ENCODE measurements around the gene APOBEC3B. TPM values are rescaled to one million over a fixed set of nuclear protein-coding genes. Genes with fewer than 3 reads are reported as not detected.
A peak's percentile ranks its signal among the peaks of the same experiment; 100 is the strongest.
"Not testable (repeated sequence)": the region's sequence is repeated elsewhere in the genome, so short reads cannot be mapped to it uniquely, and the experiment has no call there.

Gene APOBEC3B
- polyA plus RNA-seq, 2 donors: 3.4 to 4.6 TPM

- H3K27ac ChIP-seq (ENCODE audit: low read depth in 2 of 2, low read length in 1 of 2): no peak overlapping the region
These were observed 40.6 kb upstream of the APOBEC3B start for GRCh38 chr22:38941488-38941987.

GRCh38 chr22:38942702-38943101 is 39.4 kb upstream of the APOBEC3B start:
- 79 to 82% methylated on average over 5 of the region's 5 CpGs for WGBS, 2 donors
- peaks cover 0 to 6% of the 10 kb centered on the region in 2 donors for H3K4me1 ChIP-seq (ENCODE audit: control insufficient read depth in 2 of 2, insufficient read depth in 2 of 2, low read length in 1 of 2)
- H3K27me3 ChIP-seq (ENCODE audit: control insufficient read depth in 1 of 2, insufficient read depth in 2 of 2, low read length in 2 of 2): no peaks in the 10 kb centered on the region
- no peak overlapping the region for H3K4me3 ChIP-seq (ENCODE audit: low read depth in 1 of 2, low read length in 2 of 2)
- no peaks in the 10 kb centered on the region for H3K36me3 ChIP-seq (ENCODE audit: control insufficient read depth in 2 of 2, insufficient read depth in 2 of 2, low read length in 1 of 2)
- no peak overlapping the region for H3K27ac ChIP-seq (ENCODE audit: low read depth in 2 of 2, low read length in 1 of 2)
- no peaks in the 10 kb centered on the region for H3K9me3 ChIP-seq (ENCODE audit: control insufficient read depth in 2 of 2, insufficient read depth in 1 of 2, low read depth in 1 of 2, low read length in 1 of 2)

More at GRCh38 chr22:38941488-38941987, 40.6 kb upstream of the APOBEC3B start:
- H3K27me3 ChIP-seq (ENCODE audit: control insufficient read depth in 1 of 2, insufficient read depth in 2 of 2, low read length in 2 of 2): no peaks in the 10 kb centered on the region
- 65% methylated on average over 13 of the region's 13 CpGs for WGBS, 2 donors
- peaks cover 0 to 2% of the 10 kb centered on the region in 2 donors for H3K4me1 ChIP-seq (ENCODE audit: control insufficient read depth in 2 of 2, insufficient read depth in 2 of 2, low read length in 1 of 2)
- H3K9me3 ChIP-seq (ENCODE audit: control insufficient read depth in 2 of 2, insufficient read depth in 1 of 2, low read depth in 1 of 2, low read length in 1 of 2): no peaks in the 10 kb centered on the region
- H3K4me3 ChIP-seq (ENCODE audit: low read depth in 1 of 2, low read length in 2 of 2): no peak overlapping the region
- no peaks in the 10 kb centered on the region for H3K36me3 ChIP-seq (ENCODE audit: control insufficient read depth in 2 of 2, insufficient read depth in 2 of 2, low read length in 1 of 2)

DNA sequence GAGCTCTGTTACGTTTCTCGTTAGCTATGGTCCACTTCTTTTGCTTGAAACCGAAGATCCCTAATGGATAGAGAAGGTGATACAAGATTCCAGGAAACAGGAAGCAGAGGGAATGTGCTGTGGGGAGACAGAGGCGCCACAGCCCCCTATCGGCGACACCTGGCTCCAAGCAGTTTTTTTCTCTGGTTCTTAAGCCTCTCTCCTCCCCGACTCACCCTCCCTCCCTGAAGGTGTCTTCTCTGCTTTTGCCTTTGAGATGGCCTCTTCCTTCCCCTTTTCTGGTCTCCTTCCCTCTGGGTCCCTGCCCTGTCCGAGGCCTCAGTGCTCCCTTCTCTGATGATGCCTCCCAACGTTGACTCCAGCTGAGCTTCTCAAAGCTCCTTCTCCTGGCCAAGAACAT is 38.9 kb upstream of the APOBEC3B start:
- H3K27me3 ChIP-seq (ENCODE audit: control insufficient read depth in 1 of 2, insufficient read depth in 2 of 2, low read length in 2 of 2): no peaks in the 10 kb centered on the region
- H3K36me3 ChIP-seq (ENCODE audit: control insufficient read depth in 2 of 2, insufficient read depth in 2 of 2, low read length in 1 of 2): no peaks in the 10 kb centered on the region
- no peak overlapping the region for H3K4me3 ChIP-seq (ENCODE audit: low read depth in 1 of 2, low read length in 2 of 2)
- H3K4me1 ChIP-seq (ENCODE audit: control insufficient read depth in 2 of 2, insufficient read depth in 2 of 2, low read length in 1 of 2): peaks cover 0 to 6% of the 10 kb centered on the region in 2 donors
- no peak overlapping the region for H3K27ac ChIP-seq (ENCODE audit: low read depth in 2 of 2, low read length in 1 of 2)
- WGBS, 2 donors: 55 to 60% methylated on average over 9 of the region's 9 CpGs
- H3K9me3 ChIP-seq (ENCODE audit: control insufficient read depth in 2 of 2, insufficient read depth in 1 of 2, low read depth in 1 of 2, low read length in 1 of 2): no peaks in the 10 kb centered on the region

GRCh38 chr22:38943882-38944281 is 38.3 kb upstream of the APOBEC3B start:
- no peaks in the 10 kb centered on the region for H3K9me3 ChIP-seq (ENCODE audit: control insufficient read depth in 2 of 2, insufficient read depth in 1 of 2, low read depth in 1 of 2, low read length in 1 of 2)
- no peak overlapping the region for H3K27ac ChIP-seq (ENCODE audit: low read depth in 2 of 2, low read length in 1 of 2)
- WGBS, 2 donors: 77 to 78% methylated on average over 3 of the region's 3 CpGs
- no peaks in the 10 kb centered on the region for H3K27me3 ChIP-seq (ENCODE audit: control insufficient read depth in 1 of 2, insufficient read depth in 2 of 2, low read length in 2 of 2)
- peaks cover 0 to 6% of the 10 kb centered on the region in 2 donors for H3K4me1 ChIP-seq (ENCODE audit: control insufficient read depth in 2 of 2, insufficient read depth in 2 of 2, low read length in 1 of 2)
- no peak overlapping the region for H3K4me3 ChIP-seq (ENCODE audit: low read depth in 1 of 2, low read length in 2 of 2)
- H3K36me3 ChIP-seq (ENCODE audit: control insufficient read depth in 2 of 2, insufficient read depth in 2 of 2, low read length in 1 of 2): no peaks in the 10 kb centered on the region

GRCh38 chr22:38944653-38945052 is 37.5 kb upstream of the APOBEC3B start:
- no peaks in the 10 kb centered on the region for H3K9me3 ChIP-seq (ENCODE audit: control insufficient read depth in 2 of 2, insufficient read depth in 1 of 2, low read depth in 1 of 2, low read length in 1 of 2)
- no peak overlapping the region for H3K27ac ChIP-seq (ENCODE audit: low read depth in 2 of 2, low read length in 1 of 2)
- no peaks in the 10 kb centered on the region for H3K36me3 ChIP-seq (ENCODE audit: control insufficient read depth in 2 of 2, insufficient read depth in 2 of 2, low read length in 1 of 2)
- no peaks in the 10 kb centered on the region for H3K27me3 ChIP-seq (ENCODE audit: control insufficient read depth in 1 of 2, insufficient read depth in 2 of 2, low read length in 2 of 2)
- 82 to 85% methylated on average over 7 of the region's 7 CpGs for WGBS, 2 donors
- H3K4me3 ChIP-seq (ENCODE audit: low read depth in 1 of 2, low read length in 2 of 2): no peak overlapping the region
- peaks cover 0 to 6% of the 10 kb centered on the region in 2 donors for H3K4me1 ChIP-seq (ENCODE audit: control insufficient read depth in 2 of 2, insufficient read depth in 2 of 2, low read length in 1 of 2)

DNA sequence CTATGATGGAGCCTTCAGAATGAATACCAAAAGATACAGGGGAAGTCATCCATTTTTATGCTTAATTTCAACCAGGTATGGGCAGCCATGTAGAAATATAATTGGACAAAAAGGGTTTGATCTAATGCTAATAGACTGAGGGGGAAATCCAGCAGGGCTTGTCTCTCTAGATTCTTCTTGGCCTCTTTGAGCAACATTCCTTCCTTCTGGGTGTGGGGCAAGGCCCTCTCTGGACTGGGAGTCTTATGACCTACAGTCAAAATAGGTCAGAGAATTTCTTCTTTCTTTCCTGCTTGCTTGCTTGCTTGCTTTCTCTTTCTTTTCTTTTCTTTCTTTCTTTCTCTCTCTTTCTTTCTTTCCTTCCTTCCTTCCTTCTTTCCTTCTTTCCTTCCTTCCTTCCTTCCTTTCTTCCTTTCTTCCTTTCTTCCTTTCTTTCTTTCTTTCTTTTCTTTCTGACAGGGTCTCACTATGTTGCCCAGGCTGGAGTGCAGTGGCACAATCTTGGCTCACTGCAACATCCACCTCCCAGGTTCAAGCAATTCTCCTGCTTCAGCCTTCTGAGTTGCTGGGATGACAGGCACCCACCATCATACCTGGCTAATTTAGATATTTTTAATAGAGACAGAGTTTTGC is 36.3 kb upstream of the APOBEC3B start:
- not testable (repeated sequence) for H3K9me3 ChIP-seq (ENCODE audit: control insufficient read depth in 2 of 2, insufficient read depth in 1 of 2, low read depth in 1 of 2, low read length in 1 of 2); H3K4me1 ChIP-seq (ENCODE audit: control insufficient read depth in 2 of 2, insufficient read depth in 2 of 2, low read length in 1 of 2); H3K27me3 ChIP-seq (ENCODE audit: control insufficient read depth in 1 of 2, insufficient read depth in 2 of 2, low read length in 2 of 2); H3K36me3 ChIP-seq (ENCODE audit: control insufficient read depth in 2 of 2, insufficient read depth in 2 of 2, low read length in 1 of 2); H3K4me3 ChIP-seq (ENCODE audit: low read depth in 1 of 2, low read length in 2 of 2); H3K27ac ChIP-seq (ENCODE audit: low read depth in 2 of 2, low read length in 1 of 2)

- Histone ChIP-seq H3K4me3 (ENCODE audit: low read depth in 1 of 2, low read length in 2 of 2) (no peak overlapping the region), H3K27me3 (ENCODE audit: control insufficient read depth in 1 of 2, insufficient read depth in 2 of 2, low read length in 2 of 2) (no peaks in the 10 kb centered on the region), H3K9me3 (ENCODE audit: control insufficient read depth in 2 of 2, insufficient read depth in 1 of 2, low read depth in 1 of 2, low read length in 1 of 2) (no peaks in the 10 kb centered on the region), H3K27ac (ENCODE audit: low read depth in 2 of 2, low read length in 1 of 2) (peak overlapping the region; percentile 71 to 81), H3K36me3 (ENCODE audit: control insufficient read depth in 2 of 2, insufficient read depth in 2 of 2, low read length in 1 of 2) (no peaks in the 10 kb centered on the region), H3K4me1 (ENCODE audit: control insufficient read depth in 2 of 2, insufficient read depth in 2 of 2, low read length in 1 of 2) (peaks cover 0 to 6% of the 10 kb centered on the region in 2 donors)
- WGBS, 2 donors: 92 to 95% methylated on average over 8 of the region's 8 CpGs
These were observed 35.4 kb upstream of the APOBEC3B start for GRCh38 chr22:38946771-38947170.

DNA sequence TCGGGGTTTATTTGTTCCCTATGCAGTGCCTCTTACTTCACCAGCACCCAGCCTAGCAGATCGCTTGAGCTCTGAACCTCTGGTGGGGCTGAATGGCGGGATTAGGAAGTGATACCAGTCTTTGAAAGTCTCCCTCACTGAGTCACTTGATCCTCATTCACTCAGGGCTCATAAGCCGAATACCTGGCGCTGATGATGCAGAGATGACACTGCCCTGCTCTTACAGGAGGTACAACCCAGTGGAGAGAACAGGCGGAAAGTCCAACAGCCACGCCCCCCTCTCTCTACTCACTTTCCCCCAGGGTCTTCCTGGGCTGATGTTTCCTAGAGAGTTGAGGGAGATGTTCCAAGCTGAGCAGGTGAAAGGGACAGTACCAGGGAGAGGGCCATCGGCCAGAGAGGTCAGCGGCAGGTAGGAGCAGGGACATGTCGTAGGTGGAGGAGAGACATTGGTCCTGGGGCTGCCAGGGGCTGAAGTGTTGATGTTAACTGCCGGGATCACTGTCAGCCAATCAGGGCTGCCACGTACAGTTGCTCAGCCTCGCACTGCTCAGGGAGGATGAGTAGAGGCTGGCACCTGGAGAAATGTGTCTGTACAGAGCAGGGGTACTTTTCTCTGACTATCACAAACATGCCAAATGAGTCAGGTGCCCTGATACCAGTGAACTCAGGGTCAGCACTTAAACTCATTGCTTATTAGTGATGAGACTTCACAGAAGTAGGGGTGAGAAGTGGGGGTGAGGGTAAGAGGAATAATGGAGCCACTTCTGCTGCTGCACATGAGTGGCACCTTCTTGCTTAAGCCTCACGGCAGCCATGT is 34.6 kb upstream of the APOBEC3B start:
- Histone ChIP-seq H3K4me1 (ENCODE audit: control insufficient read depth in 2 of 2, insufficient read depth in 2 of 2, low read length in 1 of 2) (peaks cover 0 to 6% of the 10 kb centered on the region in 2 donors), H3K9me3 (ENCODE audit: control insufficient read depth in 2 of 2, insufficient read depth in 1 of 2, low read depth in 1 of 2, low read length in 1 of 2) (no peaks in the 10 kb centered on the region), H3K27me3 (ENCODE audit: control insufficient read depth in 1 of 2, insufficient read depth in 2 of 2, low read length in 2 of 2) (no peaks in the 10 kb centered on the region), H3K27ac (ENCODE audit: low read depth in 2 of 2, low read length in 1 of 2) (peak overlapping the region; percentile 71 to 81), H3K4me3 (ENCODE audit: low read depth in 1 of 2, low read length in 2 of 2) (no peak overlapping the region), H3K36me3 (ENCODE audit: control insufficient read depth in 2 of 2, insufficient read depth in 2 of 2, low read length in 1 of 2) (no peaks in the 10 kb centered on the region)
- WGBS, 2 donors: 71 to 81% methylated on average over 14 of the region's 14 CpGs

DNA sequence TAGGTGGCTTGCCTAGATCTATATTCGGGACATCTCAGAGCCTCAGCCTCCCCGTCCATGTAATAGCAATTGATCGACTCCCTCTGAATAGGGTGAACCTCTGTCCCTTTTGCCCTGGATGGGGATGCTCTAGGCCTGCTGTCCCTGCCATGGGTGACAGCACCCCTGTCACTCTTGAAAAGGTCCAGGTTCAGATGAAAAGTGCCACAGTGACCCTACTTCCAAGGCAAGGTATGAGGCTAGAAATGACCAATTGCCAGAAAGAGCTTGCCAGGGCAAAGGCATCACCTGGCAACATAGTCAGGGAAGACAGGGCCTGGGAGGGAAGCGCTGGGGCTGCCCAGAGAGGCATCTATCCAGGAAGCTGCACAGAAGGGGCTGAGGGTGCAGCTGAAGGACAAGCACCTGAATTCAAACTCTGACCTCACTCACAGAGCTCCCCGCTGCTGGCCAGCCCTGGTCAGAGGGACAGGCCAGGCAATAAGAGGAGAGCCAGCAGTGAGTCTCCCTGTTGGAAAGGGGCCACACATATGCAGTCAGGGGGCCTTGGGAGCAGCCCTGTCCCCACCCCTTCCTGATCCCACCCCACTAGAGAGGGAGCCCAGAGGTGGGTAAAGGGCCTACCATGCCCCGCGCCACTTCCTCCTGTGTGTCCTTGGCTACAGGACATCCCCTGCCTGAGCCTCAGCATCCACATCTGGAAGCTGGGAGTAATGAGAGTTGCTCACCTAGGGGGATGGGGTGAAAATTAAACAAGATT is 33.8 kb upstream of the APOBEC3B start:
- no peak overlapping the region for H3K27ac ChIP-seq (ENCODE audit: low read depth in 2 of 2, low read length in 1 of 2)
- no peaks in the 10 kb centered on the region for H3K27me3 ChIP-seq (ENCODE audit: control insufficient read depth in 1 of 2, insufficient read depth in 2 of 2, low read length in 2 of 2)
- H3K4me1 ChIP-seq (ENCODE audit: control insufficient read depth in 2 of 2, insufficient read depth in 2 of 2, low read length in 1 of 2): peaks cover 0 to 6% of the 10 kb centered on the region in 2 donors
- H3K36me3 ChIP-seq (ENCODE audit: control insufficient read depth in 2 of 2, insufficient read depth in 2 of 2, low read length in 1 of 2): no peaks in the 10 kb centered on the region
- no peak overlapping the region for H3K4me3 ChIP-seq (ENCODE audit: low read depth in 1 of 2, low read length in 2 of 2)
- 90 to 93% methylated on average over 7 of the region's 7 CpGs for WGBS, 2 donors
- H3K9me3 ChIP-seq (ENCODE audit: control insufficient read depth in 2 of 2, insufficient read depth in 1 of 2, low read depth in 1 of 2, low read length in 1 of 2): no peaks in the 10 kb centered on the region
